Karpas-422 (cell line): ENCODE data around the gene ETV3. TPM values are rescaled to one million over a fixed set of nuclear protein-coding genes. Genes with fewer than 3 reads are reported as not detected.

ENCODE experiments used
- DNase-seq: peaks from one replicate; pipeline ENCODE4 v3.0.0-alpha.2; 2015
- H2AFZ ChIP-seq: fragments of 200-600 bp; sonication (generic); 2 replicates; pipeline ENCODE4 v1.6.1; 2014; ENCODE audit warnings: antibody characterized with exemption, low read length, mixed read lengths
- H3K27ac ChIP-seq: fragments of 200-600 bp; sonication (generic); 2 replicates; pipeline ENCODE4 v1.5.1; 2014; ENCODE audit warnings: mild to moderate bottlenecking, low read length, moderate library complexity
- H3K27me3 ChIP-seq: fragments of 200-600 bp; sonication (generic); 2 replicates; pipeline ENCODE4 v1.6.1; 2014; ENCODE audit warnings: low read length, mixed read lengths
- H3K36me3 ChIP-seq: fragments of 200-600 bp; sonication (generic); 2 replicates; pipeline ENCODE4 v1.6.1; 2014; ENCODE audit warnings: low read length, mixed read lengths; ENCODE audit not compliant: insufficient read depth
- H3K4me1 ChIP-seq: fragments of 200-600 bp; sonication (generic); 2 replicates; pipeline ENCODE4 v1.6.1; 2014; ENCODE audit warnings: mild to moderate bottlenecking, low read length, mixed read lengths
- H3K4me2 ChIP-seq: fragments of 200-600 bp; sonication (generic); 2 replicates; pipeline ENCODE4 v1.6.1; 2014; ENCODE audit warnings: low read length, low read depth, mild to moderate bottlenecking; ENCODE audit not compliant: poor library complexity, severe bottlenecking
- H3K4me3 ChIP-seq: fragments of 200-600 bp; sonication (generic); 2 replicates; pipeline ENCODE4 v1.5.1; 2014; ENCODE audit warnings: mild to moderate bottlenecking, antibody characterized with exemption, low read length, mixed read lengths
- H3K79me2 ChIP-seq: fragments of 200-600 bp; sonication (generic); 2 replicates; pipeline ENCODE4 v1.6.1; 2014; ENCODE audit warnings: mild to moderate bottlenecking, low read length, mixed read lengths
- H3K9ac ChIP-seq: fragments of 200-600 bp; sonication (generic); 2 replicates; pipeline ENCODE4 v1.6.0; 2014; ENCODE audit warnings: low read length
- H3K9me2 ChIP-seq: fragments of 200-600 bp; sonication (generic), shearing (Covaris generic); replicated peaks from 2 replicates; pipeline ENCODE4 v1.6.0; 2014; ENCODE audit warnings: mild to moderate bottlenecking, low read length, moderate library complexity; ENCODE audit not compliant: insufficient read depth
- H3K9me3 ChIP-seq: fragments of 300-700, 200-600 bp; sonication (generic); 2 replicates; pipeline ENCODE4 v1.6.1; 2014; ENCODE audit warnings: low read length, mixed read lengths
- H4K20me1 ChIP-seq: fragments of 200-600 bp; sonication (generic); 2 replicates; pipeline ENCODE4 v1.6.1; 2014; ENCODE audit warnings: mild to moderate bottlenecking, antibody characterized with exemption, low read length, low read depth; ENCODE audit not compliant: insufficient read depth
- total RNA-seq: library from RNA; depleted of rRNA; stranded (reverse); fragments of >200 nt; shearing (Covaris generic); gene quantifications from 2 replicates; pipeline ENCODE4 v1.2.3, GENCODE V29; 2014; ENCODE audit warnings: low replicate concordance

Gene ETV3
- total RNA-seq, 1 experiment from 2014 or later = 12.3 TPM

- Histone ChIP-seq H3K4me2 (no peak overlapping the region), H3K9me2 (no peaks in the 10 kb centered on the region), H3K27ac (no peak overlapping the region), H4K20me1 (peaks cover 11% of the 10 kb centered on the region), H3K9me3 (no peaks in the 10 kb centered on the region), H2AFZ (no peak overlapping the region), H3K36me3 (peaks cover 6% of the 10 kb centered on the region; the same call in 1 of the 2 replicates), H3K79me2 (peaks cover 27% of the 10 kb centered on the region), H3K4me1 (peaks cover 19% of the 10 kb centered on the region), H3K9ac (no peak overlapping the region), H3K4me3 (no peak overlapping the region), H3K27me3 (no peaks in the 10 kb centered on the region)
- DNase-seq = no peak
Measured at GRCh38 chr1:157140063-157140588, 1.9 kb upstream of the ETV3 start.

- H2AFZ ChIP-seq = peak overlapping the region; percentile 55; the same call in 1 of the 2 replicates
- peaks cover 19% of the 10 kb centered on the region for H3K4me1 ChIP-seq
- H3K9ac ChIP-seq = peak overlapping the region; percentile 89
- H4K20me1 ChIP-seq = peaks cover 11% of the 10 kb centered on the region
- no peaks in the 10 kb centered on the region for H3K9me2 ChIP-seq
- no peak overlapping the region for H3K27ac ChIP-seq
- peak overlapping the region; percentile 91 for H3K4me3 ChIP-seq
- H3K79me2 ChIP-seq = peaks cover 33% of the 10 kb centered on the region
- H3K4me2 ChIP-seq = peak overlapping the region; percentile 90
- peaks cover 15% of the 10 kb centered on the region for H3K36me3 ChIP-seq
- H3K9me3 ChIP-seq = no peaks in the 10 kb centered on the region
- no peaks in the 10 kb centered on the region for H3K27me3 ChIP-seq
- peak; percentile 45 for DNase-seq
Measured at GRCh38 chr1:157139052-157139715, 989 bp upstream of the ETV3 start.

- Histone ChIP-seq H3K36me3 (peaks cover 27% of the 10 kb centered on the region), H3K27ac (no peak overlapping the region), H2AFZ (no peak overlapping the region), H3K4me2 (peak overlapping the region; percentile 90), H3K9me3 (no peaks in the 10 kb centered on the region), H3K9me2 (no peaks in the 10 kb centered on the region), H3K4me3 (peak overlapping the region; percentile 91), H3K4me1 (peaks cover 19% of the 10 kb centered on the region), H3K79me2 (peaks cover 35% of the 10 kb centered on the region), H3K9ac (peak overlapping the region; percentile 89), H3K27me3 (no peaks in the 10 kb centered on the region), H4K20me1 (peaks cover 11% of the 10 kb centered on the region)
- peak; percentile 58 for DNase-seq
Measured at GRCh38 chr1:157137408-157138219, 581 bp downstream of the ETV3 start.

- Histone ChIP-seq H3K9ac (peak overlapping the region; percentile 89), H3K4me3 (peak overlapping the region; percentile 91), H3K36me3 (peaks cover 28% of the 10 kb centered on the region), H2AFZ (no peak overlapping the region), H3K9me2 (no peaks in the 10 kb centered on the region), H3K27me3 (no peaks in the 10 kb centered on the region), H3K27ac (no peak overlapping the region), H4K20me1 (peaks cover 11% of the 10 kb centered on the region), H3K9me3 (no peaks in the 10 kb centered on the region), H3K4me2 (peak overlapping the region; percentile 90), H3K79me2 (peaks cover 35% of the 10 kb centered on the region), H3K4me1 (peaks cover 19% of the 10 kb centered on the region)
- DNase-seq = no peak
Measured at GRCh38 chr1:157137046-157137407, 1.2 kb downstream of the ETV3 start.

- no peak overlapping the region for H3K27ac ChIP-seq
- peak overlapping the region; percentile 91 for H3K4me3 ChIP-seq
- no peak for DNase-seq
- H3K9me3 ChIP-seq = no peaks in the 10 kb centered on the region
- peaks cover 19% of the 10 kb centered on the region for H3K4me1 ChIP-seq
- peaks cover 35% of the 10 kb centered on the region for H3K79me2 ChIP-seq
- peaks cover 34% of the 10 kb centered on the region for H3K36me3 ChIP-seq
- H3K9ac ChIP-seq = peak overlapping the region; percentile 89
- H2AFZ ChIP-seq = no peak overlapping the region
- H4K20me1 ChIP-seq = peaks cover 11% of the 10 kb centered on the region
- H3K9me2 ChIP-seq = no peaks in the 10 kb centered on the region
- H3K4me2 ChIP-seq = peak overlapping the region; percentile 90
- H3K27me3 ChIP-seq = no peaks in the 10 kb centered on the region
Measured at GRCh38 chr1:157136133-157136532, 2.1 kb downstream of the ETV3 start.

- no peaks in the 10 kb centered on the region for H3K9me3 ChIP-seq
- peaks cover 11% of the 10 kb centered on the region for H4K20me1 ChIP-seq
- H3K9ac ChIP-seq = no peak overlapping the region
- H3K9me2 ChIP-seq = no peaks in the 10 kb centered on the region
- peaks cover 19% of the 10 kb centered on the region for H3K4me1 ChIP-seq
- no peak overlapping the region for H3K27ac ChIP-seq
- no peak overlapping the region for H3K4me2 ChIP-seq
- H3K79me2 ChIP-seq = peaks cover 35% of the 10 kb centered on the region
- no peaks in the 10 kb centered on the region for H3K27me3 ChIP-seq
- no peak overlapping the region for H3K4me3 ChIP-seq
- no peak overlapping the region for H2AFZ ChIP-seq
- DNase-seq = no peak
- H3K36me3 ChIP-seq = peaks cover 37% of the 10 kb centered on the region
Measured at GRCh38 chr1:157135646-157136045, 2.5 kb downstream of the ETV3 start.

- H3K4me3 ChIP-seq = no peak overlapping the region
- H3K4me1 ChIP-seq = peaks cover 19% of the 10 kb centered on the region
- no peak overlapping the region for H3K27ac ChIP-seq
- no peak overlapping the region for H2AFZ ChIP-seq
- peaks cover 11% of the 10 kb centered on the region for H4K20me1 ChIP-seq
- H3K4me2 ChIP-seq = no peak overlapping the region
- no peaks in the 10 kb centered on the region for H3K9me2 ChIP-seq
- no peak overlapping the region for H3K9ac ChIP-seq
- DNase-seq = no peak
- no peaks in the 10 kb centered on the region for H3K9me3 ChIP-seq
- peaks cover 35% of the 10 kb centered on the region for H3K79me2 ChIP-seq
- H3K27me3 ChIP-seq = no peaks in the 10 kb centered on the region
- H3K36me3 ChIP-seq = peaks cover 43% of the 10 kb centered on the region
Measured at GRCh38 chr1:157135070-157135469, 3.1 kb downstream of the ETV3 start.

- H3K36me3 ChIP-seq = peaks cover 44% of the 10 kb centered on the region
- no peaks in the 10 kb centered on the region for H3K27me3 ChIP-seq
- H3K4me3 ChIP-seq = no peak overlapping the region
- no peak overlapping the region for H3K4me2 ChIP-seq
- no peak overlapping the region for H3K27ac ChIP-seq
- no peak overlapping the region for H2AFZ ChIP-seq
- no peaks in the 10 kb centered on the region for H3K9me3 ChIP-seq
- peaks cover 35% of the 10 kb centered on the region for H3K79me2 ChIP-seq
- no peak overlapping the region for H3K9ac ChIP-seq
- no peaks in the 10 kb centered on the region for H3K9me2 ChIP-seq
- H3K4me1 ChIP-seq = peaks cover 19% of the 10 kb centered on the region
- peaks cover 11% of the 10 kb centered on the region for H4K20me1 ChIP-seq
- DNase-seq = no peak
Measured at GRCh38 chr1:157134442-157134841, 3.8 kb downstream of the ETV3 start.
